Measurements from ENCODE around the gene STXBP2.

GRCh38 chr19:7657131-7657751, 20.3 kb downstream of the STXBP2 start:
- TF ChIP-seq CTCF (IDR thresholded peaks at IDR 0.05) (no peak), POLR2AphosphoS5 (IDR thresholded peaks at IDR 0.05) (no peak)
